ENCODE results near the gene ZNF23. TPM values are rescaled to one million over a fixed set of nuclear protein-coding genes. Genes with fewer than 3 reads are reported as not detected.

ZNF23 gene
- total and polyA plus RNA-seq, 12 donors, result 1.7 to 34.2 (median 7.5) TPM

DNA sequence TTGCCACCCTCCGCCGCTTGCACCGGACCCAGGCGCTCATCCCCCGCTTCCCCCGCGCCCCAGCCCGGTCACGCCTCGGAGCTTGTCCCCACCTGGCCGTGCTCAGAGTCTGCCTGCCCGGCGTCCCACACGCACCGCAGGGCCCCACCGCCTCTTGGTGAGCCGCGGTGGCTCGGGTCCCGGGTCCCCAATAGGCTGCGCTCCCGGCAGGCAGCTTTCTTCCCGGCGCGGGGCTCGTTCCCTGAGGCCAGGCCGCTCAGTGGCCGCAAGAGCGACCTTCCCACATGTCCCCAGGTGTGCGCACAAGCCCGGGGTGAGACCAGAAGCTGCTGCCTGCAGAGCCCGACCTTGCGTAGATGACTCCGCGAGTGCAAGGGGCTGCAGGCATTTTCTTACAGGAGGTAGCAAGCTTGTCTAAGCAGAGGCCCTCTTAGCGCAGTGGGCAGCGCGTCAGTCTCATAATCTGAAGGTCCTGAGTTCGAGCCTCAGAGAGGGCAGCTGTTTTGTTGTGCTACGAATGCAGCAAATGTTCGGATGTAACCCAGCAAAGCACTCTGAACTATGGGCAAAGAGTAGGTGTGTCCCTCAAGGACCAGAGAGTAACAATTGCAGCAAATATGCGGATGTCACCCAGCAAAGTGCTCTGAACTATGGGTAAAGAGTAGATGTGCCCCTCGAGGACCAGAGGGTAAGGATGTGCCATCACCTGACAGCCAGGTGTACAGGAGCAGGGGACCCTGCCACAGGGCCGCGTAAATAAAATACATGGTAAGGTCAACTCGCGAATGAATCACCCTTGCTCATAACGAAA lies 35.8 kb downstream of the ZNF23 start:
- no peaks in the 10 kb centered on the region for H3K4me1 ChIP-seq (replicated peaks in 1 of 2)
- peaks cover 8% of the 10 kb centered on the region for H3K27me3 ChIP-seq
- H3K27ac ChIP-seq, result no peak overlapping the region
- peak in 1 of 7 donors; percentile 16 for DNase-seq
- H3K36me3 ChIP-seq (replicated peaks in 1 of 2), result no peaks in the 10 kb centered on the region
- H3K9me3 ChIP-seq (replicated peaks in 1 of 3), result no peaks in the 10 kb centered on the region
- WGBS, 4 donors, result 1 to 6% (median 3%) methylated on average over 13 to 48 of the region's 48 CpGs
- intact Hi-C loops (cut with DNase I), result no loop called here
- H3K4me3 ChIP-seq, result no peak overlapping the region
- no peak for TF ChIP-seq CTCF (IDR thresholded peaks at IDR 0.05)
- TF ChIP-seq POLR2A (IDR thresholded peaks at IDR 0.05), result no peak

GRCh38 chr16:71425746-71426068 lies 36.3 kb downstream of the ZNF23 start:
- Histone ChIP-seq H3K27me3 (peaks cover 8% of the 10 kb centered on the region), H3K9me3 (replicated peaks in 1 of 3) (no peaks in the 10 kb centered on the region), H3K4me3 (no peak overlapping the region), H3K4me1 (replicated peaks in 1 of 2) (no peaks in the 10 kb centered on the region), H3K36me3 (replicated peaks in 1 of 2) (no peaks in the 10 kb centered on the region), H3K27ac (no peak overlapping the region)
- no peak for DNase-seq
- 22 to 43% (median 23%) methylated on average over 5 to 18 of the region's 18 CpGs for WGBS, 4 donors
- TF ChIP-seq CTCF (IDR thresholded peaks at IDR 0.05) (no peak), POLR2A (IDR thresholded peaks at IDR 0.05) (no peak)
- intact Hi-C loops (cut with DNase I), result no loop called here

DNA sequence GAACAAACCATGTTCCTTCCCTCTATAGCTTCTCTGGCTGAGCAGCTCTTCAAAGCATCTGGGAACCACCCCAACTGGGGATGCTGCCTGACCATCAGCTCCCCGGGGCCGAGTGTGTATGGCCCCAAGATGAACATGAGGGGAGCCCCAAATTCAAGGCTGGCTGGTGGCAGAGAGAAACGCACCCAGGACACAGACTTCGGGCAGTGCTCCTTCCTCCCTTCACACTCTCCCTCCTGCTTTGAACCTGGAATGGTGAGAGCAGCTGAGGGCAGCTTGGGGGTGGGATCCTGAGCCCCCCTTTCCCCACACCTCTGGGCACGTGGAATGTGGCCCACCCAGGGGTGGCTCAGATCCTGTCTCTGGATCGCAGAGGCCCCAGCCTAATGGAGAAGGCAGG lies 37.4 kb downstream of the ZNF23 start:
- no peak overlapping the region for H3K4me3 ChIP-seq
- intact Hi-C loops (cut with DNase I), result no loop called here
- no peak for DNase-seq
- H3K4me1 ChIP-seq (replicated peaks in 1 of 2), result no peaks in the 10 kb centered on the region
- H3K36me3 ChIP-seq (replicated peaks in 1 of 2), result no peaks in the 10 kb centered on the region
- H3K27ac ChIP-seq, result no peak overlapping the region
- no peaks in the 10 kb centered on the region for H3K9me3 ChIP-seq (replicated peaks in 1 of 3)
- 20 to 78% (median 67%) methylated on average over 1 to 6 of the region's 6 CpGs for WGBS, 4 donors
- peaks cover 8% of the 10 kb centered on the region for H3K27me3 ChIP-seq
- no peak for TF ChIP-seq POLR2A (IDR thresholded peaks at IDR 0.05)
- no peak for TF ChIP-seq CTCF (IDR thresholded peaks at IDR 0.05)

- Histone ChIP-seq H3K27me3 (peaks cover 8% of the 10 kb centered on the region), H3K9me3 (replicated peaks in 1 of 3) (no peaks in the 10 kb centered on the region), H3K4me1 (replicated peaks in 1 of 2) (no peaks in the 10 kb centered on the region), H3K4me3 (no peak overlapping the region), H3K36me3 (replicated peaks in 1 of 2) (no peaks in the 10 kb centered on the region), H3K27ac (no peak overlapping the region)
- intact Hi-C loops (cut with DNase I), result no loop called here
- TF ChIP-seq POLR2A (IDR thresholded peaks at IDR 0.05), result no peak
- no peak for TF ChIP-seq CTCF (IDR thresholded peaks at IDR 0.05)
- DNase-seq, result no peak
- 77 to 87% (median 81%) methylated on average over 7 of the region's 7 CpGs for WGBS, 4 donors
Measured at GRCh38 chr16:71423865-71424264, 38.2 kb downstream of the ZNF23 start.

Measured in adrenal gland (tissue), 12 donors.